ENCODE measurements around the gene CLEC20A. TPM values are rescaled to one million over a fixed set of nuclear protein-coding genes. Genes with fewer than 3 reads are reported as not detected.

The CLEC20A gene
- polyA plus RNA-seq, 3 donors: not detected

DNA sequence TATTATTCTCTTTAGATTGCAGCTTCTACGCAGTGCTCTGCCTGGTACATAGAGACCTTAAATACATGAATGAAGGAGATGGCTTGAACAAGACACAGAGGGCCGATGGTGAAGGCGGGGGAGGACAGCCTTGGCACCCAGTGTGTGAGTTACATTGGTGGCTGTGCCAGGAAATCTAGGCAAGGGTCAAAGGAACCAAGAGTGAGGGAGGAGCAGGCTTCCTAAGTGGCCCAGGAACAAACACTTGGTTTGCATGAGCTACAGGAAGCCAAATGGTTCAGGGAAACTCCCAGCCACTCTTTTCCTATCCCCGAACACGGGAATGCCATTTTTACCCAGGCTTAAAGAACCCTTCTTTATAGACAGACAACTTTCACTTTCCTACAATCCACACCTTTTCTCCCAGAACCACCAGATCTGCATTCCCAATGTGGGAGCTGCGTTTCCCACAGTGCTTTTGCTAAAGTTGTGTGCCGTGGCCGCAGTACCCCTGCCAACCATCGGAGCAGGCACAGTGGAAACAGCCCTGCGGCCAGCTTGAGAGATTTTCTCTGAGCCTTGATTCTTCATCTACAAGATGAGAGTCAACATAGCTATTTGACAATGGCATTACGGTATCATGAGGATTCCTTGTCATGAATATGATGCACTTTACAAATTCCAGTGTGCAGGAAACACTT is 3.5 kb upstream of the CLEC20A start:
- no peak overlapping the region for H2AFZ ChIP-seq (ENCODE audit: insufficient read depth, low read depth, low read length, poor library complexity, severe bottlenecking)
- no peaks in the 10 kb centered on the region for H3K9me3 ChIP-seq (replicated peaks in 1 of 2; ENCODE audit: control insufficient read depth in 1 of 2, insufficient read depth in 1 of 2, low read length in 2 of 2)
- no peak overlapping the region for H3K4me3 ChIP-seq (replicated peaks in 1 of 3; ENCODE audit: low read depth in 2 of 3, low read length in 3 of 3)
- no peaks in the 10 kb centered on the region for H3K36me3 ChIP-seq (replicated peaks in 1 of 2; ENCODE audit: control insufficient read depth in 1 of 2, insufficient read depth in 2 of 2, low read length in 2 of 2)
- no peak for DNase-seq
- no peaks in the 10 kb centered on the region for H3K36me3 Mint-ChIP-seq
- no peaks in the 10 kb centered on the region for H3K27me3 ChIP-seq (ENCODE audit: control insufficient read depth in 2 of 2, insufficient read depth in 2 of 2, low read length in 2 of 2)
- peaks cover 2 to 5% (median 2%) of the 10 kb centered on the region in 3 donors for H3K27me3 Mint-ChIP-seq (ENCODE audit: low read depth in 3 of 3)
- H3K27ac Mint-ChIP-seq: no peak overlapping the region
- 97% methylated on average over 9 of the region's 11 CpGs for whole genome bisulfite sequencing (ENCODE audit: insufficient coverage)
- no peak overlapping the region for H3K4me3 Mint-ChIP-seq
- TF ChIP-seq, protein P1, sequence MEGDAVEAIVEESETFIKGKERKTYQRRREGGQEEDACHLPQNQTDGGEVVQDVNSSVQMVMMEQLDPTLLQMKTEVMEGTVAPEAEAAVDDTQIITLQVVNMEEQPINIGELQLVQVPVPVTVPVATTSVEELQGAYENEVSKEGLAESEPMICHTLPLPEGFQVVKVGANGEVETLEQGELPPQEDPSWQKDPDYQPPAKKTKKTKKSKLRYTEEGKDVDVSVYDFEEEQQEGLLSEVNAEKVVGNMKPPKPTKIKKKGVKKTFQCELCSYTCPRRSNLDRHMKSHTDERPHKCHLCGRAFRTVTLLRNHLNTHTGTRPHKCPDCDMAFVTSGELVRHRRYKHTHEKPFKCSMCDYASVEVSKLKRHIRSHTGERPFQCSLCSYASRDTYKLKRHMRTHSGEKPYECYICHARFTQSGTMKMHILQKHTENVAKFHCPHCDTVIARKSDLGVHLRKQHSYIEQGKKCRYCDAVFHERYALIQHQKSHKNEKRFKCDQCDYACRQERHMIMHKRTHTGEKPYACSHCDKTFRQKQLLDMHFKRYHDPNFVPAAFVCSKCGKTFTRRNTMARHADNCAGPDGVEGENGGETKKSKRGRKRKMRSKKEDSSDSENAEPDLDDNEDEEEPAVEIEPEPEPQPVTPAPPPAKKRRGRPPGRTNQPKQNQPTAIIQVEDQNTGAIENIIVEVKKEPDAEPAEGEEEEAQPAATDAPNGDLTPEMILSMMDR (IDR thresholded peaks at IDR 0.05): no peak
- H3K79me2 ChIP-seq (ENCODE audit: insufficient read depth, low read length): no peaks in the 10 kb centered on the region
- intact Hi-C loops (cut with micrococcal nuclease): loop anchor here in 1 of 2 donors (5.0 kb wide), 1 partner anchor 188 kb away; no protein-coding TSS in a partner anchor
- H3K4me1 Mint-ChIP-seq: peaks cover 6% of the 10 kb centered on the region
- no peak overlapping the region for H3K9ac ChIP-seq (ENCODE audit: insufficient read depth, low read length, poor library complexity, severe bottlenecking)
- no peaks in the 10 kb centered on the region for H4K20me1 ChIP-seq (ENCODE audit: insufficient read depth, low read length)
- no peaks in the 10 kb centered on the region for H3K4me1 ChIP-seq (ENCODE audit: control insufficient read depth in 1 of 2, insufficient read depth in 2 of 2, low read length in 2 of 2)
- no peak overlapping the region for H3K27ac ChIP-seq (ENCODE audit: low read depth in 1 of 2, low read length in 2 of 2)
- H3K9me3 Mint-ChIP-seq: peaks cover 0 to 1% (median 0%) of the 10 kb centered on the region in 7 donors
- no peak overlapping the region for H3K4me2 ChIP-seq (replicated peaks; ENCODE audit: extremely low read depth, low read length, poor library complexity, severe bottlenecking)

DNA sequence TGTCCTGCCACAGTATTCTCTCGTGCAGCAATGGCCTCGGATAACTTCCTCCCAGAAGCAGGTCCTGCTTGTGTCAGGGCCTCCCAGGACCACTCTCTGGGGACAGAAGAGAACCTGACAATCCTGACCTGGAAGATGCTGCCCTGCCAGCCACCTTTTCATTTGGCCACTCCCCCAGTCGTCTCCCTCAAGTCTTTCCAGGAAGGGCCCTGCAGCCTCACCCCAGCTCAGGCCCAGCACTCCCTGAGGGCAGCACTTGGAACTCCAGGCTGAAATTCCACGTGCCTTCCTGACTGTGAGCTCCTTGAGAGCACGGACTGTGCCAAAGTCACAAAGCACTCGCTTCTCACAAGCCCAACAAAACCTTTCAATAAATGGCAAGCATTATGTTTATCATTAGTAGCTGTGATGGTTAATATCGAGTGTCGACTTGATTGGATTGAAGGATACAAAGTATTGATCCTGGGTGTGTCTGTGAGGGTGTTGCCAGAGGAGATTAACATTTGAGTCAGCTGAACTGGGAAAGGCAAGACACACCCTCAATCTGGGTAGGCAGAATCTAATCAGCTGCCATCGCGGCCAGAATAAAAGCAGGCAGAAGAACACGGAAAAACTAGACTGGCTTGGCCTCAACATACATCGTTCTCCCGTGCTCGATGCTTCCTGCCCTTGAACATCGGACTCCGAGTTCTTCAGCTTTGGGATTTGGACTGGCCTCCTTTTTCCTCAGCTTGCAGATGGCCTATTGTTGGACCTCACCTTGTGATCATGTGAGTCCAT is 2.3 kb upstream of the CLEC20A start:
- Mint-ChIP-seq H3K27ac (no peak overlapping the region), H3K4me1 (peaks cover 6% of the 10 kb centered on the region), H3K27me3 (ENCODE audit: low read depth in 3 of 3) (peaks cover 2 to 5% (median 3%) of the 10 kb centered on the region in 3 donors), H3K4me3 (no peak overlapping the region), H3K9me3 (peaks cover 0 to 2% (median 0%) of the 10 kb centered on the region in 7 donors), H3K36me3 (no peaks in the 10 kb centered on the region)
- Histone ChIP-seq H3K27me3 (ENCODE audit: control insufficient read depth in 2 of 2, insufficient read depth in 2 of 2, low read length in 2 of 2) (no peaks in the 10 kb centered on the region), H3K36me3 (replicated peaks in 1 of 2; ENCODE audit: control insufficient read depth in 1 of 2, insufficient read depth in 2 of 2, low read length in 2 of 2) (no peaks in the 10 kb centered on the region), H3K27ac (ENCODE audit: low read depth in 1 of 2, low read length in 2 of 2) (no peak overlapping the region), H4K20me1 (ENCODE audit: insufficient read depth, low read length) (no peaks in the 10 kb centered on the region), H2AFZ (ENCODE audit: insufficient read depth, low read depth, low read length, poor library complexity, severe bottlenecking) (no peak overlapping the region), H3K4me1 (ENCODE audit: control insufficient read depth in 1 of 2, insufficient read depth in 2 of 2, low read length in 2 of 2) (no peaks in the 10 kb centered on the region), H3K9ac (ENCODE audit: insufficient read depth, low read length, poor library complexity, severe bottlenecking) (no peak overlapping the region), H3K4me3 (replicated peaks in 1 of 3; ENCODE audit: low read depth in 2 of 3, low read length in 3 of 3) (no peak overlapping the region), H3K4me2 (replicated peaks; ENCODE audit: extremely low read depth, low read length, poor library complexity, severe bottlenecking) (no peak overlapping the region), H3K9me3 (replicated peaks in 1 of 2; ENCODE audit: control insufficient read depth in 1 of 2, insufficient read depth in 1 of 2, low read length in 2 of 2) (no peaks in the 10 kb centered on the region), H3K79me2 (ENCODE audit: insufficient read depth, low read length) (no peaks in the 10 kb centered on the region)
- TF ChIP-seq, protein P1 (IDR thresholded peaks at IDR 0.05): no peak
- DNase-seq: no peak
- WGBS (ENCODE audit: insufficient coverage): 95% methylated on average over 13 of the region's 16 CpGs
- intact Hi-C loops (cut with micrococcal nuclease): no loop called here

Data from CD14-positive monocyte (primary cell).